Midbrain (tissue), 1 donor: ENCODE data around the gene SMIM45.

Experiments
- DNase-seq: peaks from one replicate; lab custom pipeline; 2025; lab: John Stamatoyannopoulos, UW

SMIM45 gene

DNA sequence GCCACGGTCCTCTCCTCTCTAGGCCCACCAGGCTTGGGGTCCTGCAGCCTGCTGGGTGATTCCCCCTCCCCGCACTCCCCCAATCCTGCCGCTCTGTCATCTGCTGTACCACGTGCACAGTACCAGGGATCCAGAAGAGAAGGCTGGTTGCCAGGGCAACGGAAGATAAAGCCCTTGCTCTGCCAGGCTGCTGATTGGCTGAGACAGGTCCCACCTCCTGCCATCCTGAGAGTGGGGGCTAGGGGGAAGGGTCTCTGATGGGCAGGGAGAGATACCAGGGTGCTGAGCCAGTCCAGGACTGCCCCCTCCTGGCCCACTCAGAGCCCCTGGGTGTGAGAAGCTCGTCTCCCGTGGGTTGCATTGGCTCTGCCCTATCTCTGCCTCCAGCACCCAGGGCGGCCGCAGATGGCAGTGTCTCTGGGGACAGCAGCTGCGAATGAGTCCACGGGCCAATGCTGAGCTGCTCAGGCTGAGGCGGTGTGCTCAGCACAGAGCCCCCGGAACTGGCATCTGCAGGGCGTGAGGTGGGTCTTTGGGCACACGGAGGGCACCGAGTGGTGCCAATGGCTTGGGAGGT lies at the start of gene SMIM45:
SMIM45 (plus strand) TSS at position 253 of the 577 bp plus-strand sequence.
- DNase-seq: peak; percentile 86

GRCh38 chr22:41902932-41903421 lies 49.0 kb upstream of the SMIM45 start:
- no peak for DNase-seq

DNA sequence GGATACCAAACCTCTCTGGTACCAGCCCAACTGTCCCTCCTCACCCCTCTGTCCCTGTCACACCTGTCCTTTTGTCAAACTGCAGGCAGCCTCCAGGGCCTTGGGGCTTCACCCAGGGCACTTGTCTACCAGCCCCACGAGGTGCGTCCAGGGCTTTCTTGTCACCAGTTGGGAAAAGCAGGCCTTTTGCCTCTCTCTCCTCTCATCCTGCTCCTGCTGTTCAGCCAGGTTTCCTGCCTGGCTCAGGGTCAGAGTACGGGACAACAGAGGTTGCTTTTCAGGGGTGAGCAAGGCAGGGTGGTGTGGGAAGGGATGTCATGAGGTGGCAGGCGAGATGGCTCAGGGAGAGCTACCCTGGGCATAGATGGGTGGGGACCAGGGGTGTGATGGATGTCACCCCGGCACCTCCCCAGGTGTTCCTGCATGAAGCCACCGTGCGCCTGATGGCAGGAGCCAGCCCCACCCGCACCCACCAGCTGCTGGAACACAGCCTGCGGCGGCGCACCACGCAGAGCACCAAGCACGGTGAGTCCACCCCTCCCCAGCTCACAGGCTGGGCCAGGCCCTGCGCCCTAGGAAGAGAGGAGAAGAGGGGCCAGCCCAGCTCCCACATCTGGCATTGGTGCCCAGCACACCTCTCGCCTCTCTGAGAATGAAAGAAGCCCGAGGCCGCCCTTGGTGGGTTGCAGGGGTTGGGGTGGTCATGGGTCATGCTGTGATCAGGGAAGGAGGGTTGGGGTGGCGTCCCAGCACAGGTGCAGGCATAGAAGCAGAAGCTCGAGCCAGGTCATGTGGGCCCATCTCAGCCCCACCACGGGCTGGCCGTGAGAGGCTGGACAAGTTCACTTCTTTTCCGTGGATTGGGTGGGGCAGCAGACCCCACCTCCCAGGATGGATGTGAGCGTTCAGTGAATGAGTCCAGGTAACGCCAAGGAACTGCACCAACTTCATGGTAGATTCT lies 47.2 kb upstream of the SMIM45 start:
- no peak for DNase-seq

GRCh38 chr22:41905411-41906202 lies 46.3 kb upstream of the SMIM45 start:
- DNase-seq: no peak

DNA sequence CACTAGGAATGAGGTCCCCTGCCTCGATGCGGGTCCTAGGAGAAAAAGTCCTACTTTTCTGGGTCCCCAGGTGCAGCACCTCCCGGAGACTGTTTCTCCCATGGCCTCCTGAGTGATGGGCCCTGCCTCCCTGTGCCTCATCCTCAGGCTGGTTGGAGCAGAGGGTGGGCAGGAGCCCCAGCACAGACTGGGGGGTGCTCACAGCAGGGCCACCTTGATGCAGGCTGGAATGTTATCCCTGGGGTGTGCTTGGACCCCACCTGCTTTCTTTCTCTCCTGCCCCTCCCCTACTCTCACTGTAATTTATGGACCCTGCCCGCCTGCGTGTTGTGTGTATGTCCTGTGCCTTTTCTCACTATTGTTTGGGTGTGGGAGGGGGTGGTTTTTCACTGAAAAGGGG lies 45.1 kb upstream of the SMIM45 start:
- no peak for DNase-seq

GRCh38 chr22:41907436-41908401 lies 44.2 kb upstream of the SMIM45 start:
- DNase-seq: no peak

- no peak for DNase-seq
These were observed 43.3 kb upstream of the SMIM45 start for GRCh38 chr22:41908411-41909309.

DNA sequence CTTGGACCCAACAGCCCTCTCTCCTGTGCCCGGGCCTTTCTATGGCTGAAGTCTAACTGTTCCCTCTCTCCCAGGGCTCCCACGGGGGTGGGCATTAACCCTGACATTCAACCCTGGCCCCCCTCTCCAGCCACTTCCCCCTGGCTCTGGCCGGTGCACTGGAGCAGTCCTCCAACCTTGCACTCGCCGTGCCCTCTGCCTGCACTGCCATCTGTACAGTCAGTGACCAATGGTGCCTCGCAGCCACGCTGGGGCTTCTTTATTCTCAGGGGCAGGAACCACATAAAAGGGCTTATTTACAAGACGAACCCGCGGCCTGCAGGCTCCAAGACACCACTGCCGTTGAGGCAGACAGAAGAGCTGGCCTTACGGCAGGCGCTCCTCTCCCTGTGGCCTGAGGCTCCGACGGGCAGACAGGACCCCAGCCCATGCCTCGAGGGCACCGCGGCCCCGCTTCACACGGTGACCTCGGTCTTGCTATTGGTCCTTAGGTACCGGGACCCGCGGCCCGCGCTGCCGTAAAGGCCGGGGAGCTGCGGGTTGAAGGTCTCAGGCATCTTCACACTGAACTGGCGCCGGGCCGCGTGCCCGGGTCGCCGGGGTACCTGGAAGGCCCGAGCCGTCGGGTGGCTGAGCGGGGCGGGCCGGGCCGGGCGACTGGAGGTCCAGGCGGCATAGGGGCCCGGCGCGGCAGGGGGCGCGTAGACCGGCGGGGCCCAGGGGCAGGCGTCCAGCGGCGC lies 42.5 kb upstream of the SMIM45 start:
- DNase-seq: no peak

GRCh38 chr22:41910050-41911000 lies 41.6 kb upstream of the SMIM45 start:
- DNase-seq: peak; percentile 75

DNA sequence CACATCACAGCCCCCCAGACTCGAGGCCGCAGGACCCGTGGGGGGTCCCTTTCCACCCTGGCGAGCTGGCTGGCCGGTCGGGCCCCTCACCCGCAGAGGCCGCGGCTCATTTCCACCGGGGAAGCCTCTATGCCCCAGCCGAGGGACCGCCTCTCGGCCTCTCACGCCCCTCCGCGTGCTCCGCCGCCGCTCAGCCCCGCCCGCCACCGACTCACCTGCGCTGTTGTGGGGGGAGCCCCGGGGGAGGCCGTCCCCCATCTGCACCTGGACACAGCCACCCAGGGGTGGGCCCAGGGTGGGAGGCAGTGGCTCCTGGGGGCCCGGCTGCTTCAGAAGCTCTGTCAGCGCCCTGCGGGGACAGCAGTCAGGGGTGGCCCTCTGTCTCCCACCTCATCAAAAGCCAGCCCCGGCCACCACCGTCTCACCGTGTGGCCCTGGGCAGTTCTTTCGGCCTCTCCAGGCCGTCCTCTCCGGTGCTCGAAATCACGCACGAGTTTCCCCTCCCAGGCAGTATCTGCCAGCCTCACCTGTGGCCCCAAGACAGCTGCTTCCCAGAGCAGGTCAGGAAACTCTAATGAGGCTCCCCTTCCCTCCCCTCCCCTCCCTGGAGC lies 40.8 kb upstream of the SMIM45 start:
- no peak for DNase-seq

DNA sequence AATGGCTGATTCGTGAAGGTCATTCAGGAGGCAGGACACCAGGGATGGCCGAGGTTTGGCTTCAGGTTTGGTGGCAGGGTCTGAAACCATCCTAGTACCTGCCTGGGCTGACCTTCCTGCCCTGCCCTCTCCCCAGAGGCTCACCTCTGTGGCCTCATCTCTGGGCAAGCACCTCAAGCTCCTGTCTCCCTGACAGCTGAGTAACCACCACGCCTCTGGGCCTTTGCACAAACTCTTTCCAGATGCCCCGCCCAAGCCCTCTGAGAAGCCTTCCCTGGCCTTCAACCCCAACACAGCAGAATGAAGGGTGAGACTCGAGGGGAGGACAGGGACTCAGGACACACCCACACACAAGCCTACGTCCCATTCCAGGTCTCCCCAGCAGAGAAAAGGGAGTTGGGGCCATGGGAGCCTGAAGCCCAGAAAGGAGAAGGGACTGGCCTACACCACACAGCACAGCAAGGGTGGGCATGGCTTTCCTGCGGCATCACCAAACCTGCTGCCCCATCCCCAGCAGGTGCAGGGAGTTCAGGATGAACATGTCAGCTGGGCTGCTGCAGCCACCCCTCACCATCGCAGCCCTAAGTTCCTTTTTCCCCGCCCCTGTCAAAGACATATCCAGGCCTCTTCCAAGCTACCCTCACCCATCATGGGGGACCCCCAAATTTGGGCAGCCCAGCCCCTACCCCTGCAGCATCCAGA lies 39.5 kb upstream of the SMIM45 start:
- DNase-seq: no peak

- DNase-seq: no peak
These were observed 38.8 kb upstream of the SMIM45 start for GRCh38 chr22:41913040-41913719.

GRCh38 chr22:41913842-41914534 lies 38.0 kb upstream of the SMIM45 start:
- no peak for DNase-seq

GRCh38 chr22:41914611-41915034 lies 37.3 kb upstream of the SMIM45 start:
- DNase-seq: no peak

DNA sequence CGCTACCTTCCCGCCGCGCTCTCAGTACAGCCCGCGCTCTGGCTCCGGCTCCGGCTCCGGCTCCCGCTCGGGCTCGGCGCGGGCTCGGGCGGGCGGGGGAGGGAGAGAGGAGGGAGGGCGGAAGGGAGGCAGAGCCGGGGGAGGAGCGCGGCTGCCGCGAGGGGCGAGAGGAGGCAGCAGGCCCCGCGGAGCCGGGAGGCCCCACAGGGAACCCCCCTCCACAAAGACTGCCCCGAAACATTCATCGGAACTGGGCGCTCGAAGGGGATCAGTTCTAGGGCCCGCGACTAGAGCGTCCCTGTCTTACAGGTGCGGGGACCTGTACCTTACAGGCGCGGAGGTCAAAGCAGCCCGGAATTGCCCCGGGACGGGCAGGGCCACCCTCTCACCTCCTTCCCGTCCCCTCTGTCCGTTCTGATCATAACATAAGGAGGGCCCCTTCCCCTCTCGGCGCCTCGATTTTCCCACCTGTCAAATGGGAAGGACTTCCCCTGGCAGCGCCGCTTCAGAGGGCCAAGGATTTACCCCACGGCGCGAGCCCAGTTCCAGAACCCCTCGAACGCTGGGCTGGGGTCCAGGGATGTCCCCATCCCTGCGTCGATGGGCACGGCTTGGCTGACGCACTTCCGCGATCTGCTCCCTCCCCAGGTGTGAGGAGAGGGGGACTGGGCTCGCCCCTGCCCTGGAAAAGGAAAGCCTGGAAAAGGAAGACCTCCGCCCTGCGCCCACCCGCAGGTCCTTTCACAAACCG lies 36.7 kb upstream of the SMIM45 start, which contains the start of gene SHISA8:
SHISA8 (minus strand) TSS at position 40 of the 751 bp plus-strand sequence. CDS start 407 bp downstream, outside the sequence.
- DNase-seq: peak; percentile 9
